Calu3 (cell line): ENCODE results near the gene SPTBN1. TPM values are rescaled to one million over a fixed set of nuclear protein-coding genes. Genes with fewer than 3 reads are reported as not detected.

Source experiments
- BruUV-seq: library from RNA; stranded (reverse); fragments of 400-500 nt; replicated peaks from 2 replicates; lab custom pipeline; 2021; lab: Mats Ljungman, UMichigan
- CTCF ChIA-PET: fragments of 300-600 bp; sonication (Branson Sonifier 250); formaldehyde crosslinking; loops from one replicate; lab custom pipeline; 2022; ENCODE audit warnings: antibody characterized with exemption; lab: Charles Lee
- DNase-seq: peaks from one replicate; pipeline ENCODE4 v3.0.0; 2022
- H3K27ac Mint-ChIP-seq: one replicate; pipeline ENCODE4 v1.8.0; 2022; ENCODE audit warnings: mixed read lengths; ENCODE audit not compliant: unreplicated experiment
- H3K27me3 Mint-ChIP-seq: one replicate; pipeline ENCODE4 v1.8.0; 2022; ENCODE audit warnings: mixed read lengths; ENCODE audit not compliant: unreplicated experiment
- H3K36me3 Mint-ChIP-seq: one replicate; pipeline ENCODE4 v1.8.0; 2022; ENCODE audit warnings: mild to moderate bottlenecking, moderate library complexity, mixed read lengths; ENCODE audit not compliant: insufficient read depth, unreplicated experiment
- H3K4me1 Mint-ChIP-seq: one replicate; pipeline ENCODE4 v1.8.0; 2022; ENCODE audit warnings: mild to moderate bottlenecking, low read depth, mixed read lengths; ENCODE audit not compliant: unreplicated experiment
- H3K4me3 Mint-ChIP-seq: one replicate; pipeline ENCODE4 v1.8.0; 2022; ENCODE audit warnings: mild to moderate bottlenecking, low read depth, moderate library complexity, mixed read lengths; ENCODE audit not compliant: unreplicated experiment
- H3K9me3 Mint-ChIP-seq: one replicate; pipeline ENCODE4 v1.8.0; 2022; ENCODE audit warnings: low read depth, mixed read lengths; ENCODE audit not compliant: unreplicated experiment
- intact Hi-C: fragments of 100-400 bp; cut with micrococcal nuclease; formaldehyde crosslinking; loops from one replicate; pipeline ENCODE4 v1.10.0; 2022; ENCODE audit not compliant: unreplicated experiment
- total RNA-seq: library from RNA; stranded (reverse); gene quantifications from 2 replicates; pipeline ENCODE4 v1.2.3, GENCODE V29; 2022
- TF ChIP-seq, protein P1 (sequence below): fragments of 200-600 bp; IDR thresholded peaks from one replicate; pipeline ENCODE4 v1.8.0; 2022; ENCODE audit warnings: antibody characterized with exemption; ENCODE audit not compliant: unreplicated experiment

The SPTBN1 gene
- total RNA-seq, 1 experiment from 2014 or later = 611 TPM

DNA sequence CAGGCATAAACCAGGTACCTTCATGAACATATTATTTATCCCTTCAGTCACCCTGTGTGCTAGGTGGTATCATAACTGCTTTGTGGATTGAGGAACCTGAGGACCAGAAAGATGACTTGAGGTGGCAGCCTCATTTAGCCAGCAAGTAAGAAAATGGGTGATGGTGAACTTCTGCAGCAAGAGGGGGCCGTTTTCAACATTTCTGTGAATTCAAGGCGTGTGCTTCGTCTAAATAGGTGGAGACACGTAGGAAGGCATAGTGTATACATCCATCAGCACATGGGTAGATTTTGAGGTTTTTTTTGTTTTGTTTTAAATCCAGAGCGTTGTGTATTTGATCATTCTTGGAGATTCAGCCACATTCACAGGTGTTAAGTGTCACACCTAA is 118.7 kb downstream of the SPTBN1 start:
- peaks cover 100% of the 10 kb centered on the region for H3K4me1 Mint-ChIP-seq
- H3K9me3 Mint-ChIP-seq = no peaks in the 10 kb centered on the region
- peak overlapping the region; percentile 98 for H3K27ac Mint-ChIP-seq
- CTCF ChIA-PET = interaction anchor here (1.1 to 1.3 kb wide), 2 partner anchors 16 to 27 kb away, joined by 3 read pairs; no protein-coding TSS in a partner anchor
- BruUV-seq = no TSS peak
- H3K27me3 Mint-ChIP-seq = no peaks in the 10 kb centered on the region
- peak overlapping the region; percentile 84 for H3K4me3 Mint-ChIP-seq
- no peak for DNase-seq
- TF ChIP-seq, protein P1, sequence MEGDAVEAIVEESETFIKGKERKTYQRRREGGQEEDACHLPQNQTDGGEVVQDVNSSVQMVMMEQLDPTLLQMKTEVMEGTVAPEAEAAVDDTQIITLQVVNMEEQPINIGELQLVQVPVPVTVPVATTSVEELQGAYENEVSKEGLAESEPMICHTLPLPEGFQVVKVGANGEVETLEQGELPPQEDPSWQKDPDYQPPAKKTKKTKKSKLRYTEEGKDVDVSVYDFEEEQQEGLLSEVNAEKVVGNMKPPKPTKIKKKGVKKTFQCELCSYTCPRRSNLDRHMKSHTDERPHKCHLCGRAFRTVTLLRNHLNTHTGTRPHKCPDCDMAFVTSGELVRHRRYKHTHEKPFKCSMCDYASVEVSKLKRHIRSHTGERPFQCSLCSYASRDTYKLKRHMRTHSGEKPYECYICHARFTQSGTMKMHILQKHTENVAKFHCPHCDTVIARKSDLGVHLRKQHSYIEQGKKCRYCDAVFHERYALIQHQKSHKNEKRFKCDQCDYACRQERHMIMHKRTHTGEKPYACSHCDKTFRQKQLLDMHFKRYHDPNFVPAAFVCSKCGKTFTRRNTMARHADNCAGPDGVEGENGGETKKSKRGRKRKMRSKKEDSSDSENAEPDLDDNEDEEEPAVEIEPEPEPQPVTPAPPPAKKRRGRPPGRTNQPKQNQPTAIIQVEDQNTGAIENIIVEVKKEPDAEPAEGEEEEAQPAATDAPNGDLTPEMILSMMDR = no peak
- peaks cover 96% of the 10 kb centered on the region for H3K36me3 Mint-ChIP-seq
- intact Hi-C loops = loop anchor here (5.0 kb wide), 3 partner anchors 37 to 57 kb away; no protein-coding TSS in a partner anchor

DNA sequence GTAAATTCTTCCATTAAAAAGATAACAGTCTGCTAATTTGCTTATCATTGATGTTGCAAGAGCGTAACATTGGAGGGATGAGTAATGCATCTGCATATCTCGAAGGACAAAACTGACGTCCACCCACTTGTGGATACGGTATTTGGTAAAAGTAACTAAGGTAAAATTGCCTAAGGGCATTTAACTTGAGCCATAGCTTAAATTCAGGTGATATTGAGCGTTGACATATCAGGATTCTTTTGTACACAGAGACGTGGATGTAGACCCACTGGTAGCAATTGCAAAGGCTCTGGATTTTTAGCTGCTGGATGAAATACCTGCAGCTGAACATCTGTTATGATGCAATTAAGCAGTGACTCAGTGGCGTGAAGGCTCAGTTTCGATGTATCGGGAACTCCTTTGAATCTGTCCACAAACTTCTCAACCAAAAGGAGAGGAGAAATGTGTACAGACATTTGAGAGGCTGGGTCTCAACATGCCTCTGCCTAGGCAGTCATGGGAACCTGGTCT is 119.3 kb downstream of the SPTBN1 start:
- CTCF ChIA-PET = interaction anchor here (1.1 to 1.3 kb wide), 2 partner anchors 17 to 26 kb away, joined by 3 read pairs; no protein-coding TSS in a partner anchor
- Mint-ChIP-seq H3K9me3 (no peaks in the 10 kb centered on the region), H3K27ac (peak overlapping the region; percentile 98), H3K27me3 (no peaks in the 10 kb centered on the region), H3K4me1 (peaks cover 100% of the 10 kb centered on the region), H3K4me3 (peak overlapping the region; percentile 84), H3K36me3 (peaks cover 96% of the 10 kb centered on the region)
- intact Hi-C loops = loop anchor here (5.0 kb wide), 1 partner anchor 37 kb away; no protein-coding TSS in a partner anchor
- no peak for DNase-seq
- TF ChIP-seq, protein P1 = no peak
- BruUV-seq = no TSS peak

DNA sequence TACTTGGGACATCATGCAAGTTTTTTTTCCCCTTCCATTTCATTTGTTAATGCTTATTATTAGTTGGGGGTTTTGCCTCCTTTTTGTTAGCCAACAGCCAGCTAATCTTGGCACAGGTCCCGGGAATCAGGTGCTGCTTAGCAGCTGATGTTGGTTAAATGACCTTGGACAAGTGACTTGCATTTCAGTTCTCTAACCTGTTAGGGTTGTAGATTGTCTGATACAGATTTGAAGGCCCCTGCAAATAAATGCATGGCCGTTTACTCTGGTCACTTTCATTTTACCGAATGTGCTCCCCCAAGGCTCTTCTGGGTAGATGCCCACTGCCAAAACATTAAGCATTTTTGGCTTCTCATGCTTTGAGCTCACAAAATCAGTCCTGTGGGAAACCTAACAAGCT is 120.9 kb downstream of the SPTBN1 start:
- TF ChIP-seq, protein P1 = no peak
- H3K36me3 Mint-ChIP-seq = peaks cover 96% of the 10 kb centered on the region
- no TSS peak for BruUV-seq
- intact Hi-C loops = loop anchor here (5.0 kb wide), 1 partner anchor 35 kb away; no protein-coding TSS in a partner anchor
- peaks cover 90% of the 10 kb centered on the region for H3K4me1 Mint-ChIP-seq
- no peaks in the 10 kb centered on the region for H3K27me3 Mint-ChIP-seq
- no peaks in the 10 kb centered on the region for H3K9me3 Mint-ChIP-seq
- peak; percentile 67 for DNase-seq
- H3K4me3 Mint-ChIP-seq = peak overlapping the region; percentile 84
- H3K27ac Mint-ChIP-seq = peak overlapping the region; percentile 98
- CTCF ChIA-PET = interaction anchor here (0.8 to 1.4 kb wide), 2 partner anchors 11 to 14 kb away, joined by 3 to 5 read pairs; no protein-coding TSS in a partner anchor

DNA sequence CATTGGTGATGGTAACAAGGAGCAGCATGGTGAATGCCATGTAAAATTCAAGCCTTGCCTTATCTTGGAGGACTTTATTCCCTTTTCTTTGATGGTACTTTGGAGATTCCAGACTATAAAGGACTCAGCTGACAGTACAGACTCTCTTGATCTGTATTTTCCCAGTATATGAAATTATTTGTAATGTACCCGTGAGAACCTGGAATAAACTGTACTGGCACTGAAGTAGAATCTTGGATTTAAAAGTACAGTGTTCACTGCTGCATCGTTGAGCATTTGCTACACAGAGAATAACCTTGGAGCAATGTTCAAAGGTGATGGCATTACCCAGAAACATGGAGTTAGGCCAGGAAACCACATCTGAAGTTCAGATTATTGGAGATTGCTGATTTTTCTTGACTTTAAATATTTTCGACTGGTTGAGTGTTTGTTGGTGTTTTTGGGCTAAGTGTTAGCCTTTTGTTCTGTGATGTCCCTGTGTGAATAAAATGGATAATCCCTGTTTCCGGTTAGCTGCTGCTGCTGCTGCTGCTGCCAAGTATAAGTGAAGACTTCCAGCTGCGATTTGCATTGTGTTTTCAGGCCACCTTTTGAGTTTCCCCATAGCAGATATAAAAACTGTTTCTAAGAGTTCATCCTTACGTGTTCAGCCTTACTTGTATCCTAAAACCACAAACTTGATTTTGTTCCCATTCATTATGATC is 122.0 kb downstream of the SPTBN1 start:
- Mint-ChIP-seq H3K4me3 (peak overlapping the region; percentile 84), H3K36me3 (peaks cover 96% of the 10 kb centered on the region), H3K27ac (peak overlapping the region; percentile 98), H3K4me1 (peaks cover 90% of the 10 kb centered on the region), H3K27me3 (no peaks in the 10 kb centered on the region), H3K9me3 (no peaks in the 10 kb centered on the region)
- TF ChIP-seq, protein P1 = no peak
- intact Hi-C loops = loop anchor here (5.0 kb wide), 1 partner anchor 34 kb away; no protein-coding TSS in a partner anchor
- CTCF ChIA-PET = no interaction called here
- no TSS peak for BruUV-seq
- no peak for DNase-seq
